Measurements from ENCODE around the gene GNAT2. TPM values are rescaled to one million over a fixed set of nuclear protein-coding genes. Genes with fewer than 3 reads are reported as not detected.

Gene GNAT2
- total RNA-seq, 1 experiment from 2014 or later = 0.11 TPM

DNA sequence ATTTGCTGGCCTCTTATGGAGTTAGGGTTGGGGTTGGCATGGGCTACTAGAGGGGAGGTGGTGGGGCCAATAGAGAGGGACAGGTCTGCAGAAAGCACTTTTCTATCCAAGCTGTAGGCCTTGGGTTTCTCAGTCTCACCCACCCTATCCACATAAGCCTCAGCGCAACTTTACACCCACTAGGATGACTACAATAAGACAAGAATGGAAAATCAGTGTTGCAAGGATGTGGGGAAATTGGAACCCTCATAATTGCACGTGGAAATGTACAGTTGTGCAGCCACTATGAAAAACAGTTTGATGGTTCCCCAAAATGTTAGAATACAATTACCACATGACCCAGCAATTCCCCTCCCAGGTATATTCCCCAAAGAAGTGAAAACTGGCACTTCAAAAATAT is 22.4 kb upstream of the GNAT2 start:
- no peak for DNase-seq (ENCODE audit: low read depth)

DNA sequence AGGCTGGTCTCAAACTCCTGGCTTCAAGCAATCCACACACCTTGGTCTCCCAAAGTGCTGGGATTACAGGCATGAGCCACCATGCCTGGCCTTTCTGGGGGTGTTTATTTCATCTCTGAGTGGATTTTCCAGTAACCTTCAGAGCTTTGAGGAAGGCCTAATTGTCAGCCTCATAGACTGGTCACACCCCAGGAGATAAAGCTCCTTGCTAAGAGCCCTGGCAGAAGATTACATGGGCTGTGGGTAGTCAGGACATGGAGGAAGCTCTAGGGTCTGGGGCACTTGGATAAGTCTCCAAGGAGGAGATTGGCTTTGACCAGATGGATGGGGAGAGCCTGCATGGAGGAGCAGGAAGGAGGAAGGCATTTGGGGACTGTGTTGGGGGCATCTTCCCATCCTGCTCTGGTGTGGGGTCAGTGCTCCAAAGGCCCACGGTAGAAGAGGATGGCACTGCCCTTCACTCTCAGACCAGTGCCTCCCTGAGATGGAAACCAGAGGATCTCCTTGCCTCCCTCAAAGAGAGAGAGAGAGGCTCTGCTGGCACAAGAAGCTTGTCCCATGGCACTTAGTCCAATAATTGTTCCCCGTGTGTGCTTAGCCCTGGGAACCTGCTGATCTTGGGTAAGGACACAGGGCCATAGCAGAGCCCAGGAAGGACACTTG is 21.8 kb upstream of the GNAT2 start:
- no peak for DNase-seq (ENCODE audit: low read depth)

DNA sequence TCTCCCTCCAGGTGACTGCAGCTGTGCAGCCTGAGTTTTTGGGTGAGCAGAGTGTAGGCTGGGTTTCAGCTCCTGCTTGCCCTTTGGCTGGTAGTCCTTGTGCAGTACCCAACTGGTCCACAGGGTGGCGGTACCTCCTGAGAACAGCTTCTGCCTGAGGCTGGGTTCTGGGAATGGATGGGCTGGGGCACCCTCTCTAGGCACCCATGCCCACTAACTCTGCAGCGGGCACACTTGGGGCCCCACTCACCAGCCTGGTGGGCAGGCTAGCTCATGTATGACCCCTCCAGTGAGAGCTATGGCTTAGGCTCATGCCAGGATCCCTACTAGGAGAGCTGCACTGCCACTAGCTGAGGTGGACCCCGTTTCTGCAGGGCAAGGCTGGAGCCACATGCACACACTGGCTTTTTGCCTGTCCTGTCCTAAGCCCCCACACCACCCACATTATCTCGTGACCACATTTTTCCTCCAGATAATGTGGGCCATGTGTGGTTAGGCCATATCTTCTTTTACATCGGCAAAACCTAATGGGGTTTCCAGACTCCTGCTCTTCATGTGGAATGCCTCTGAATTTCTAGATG is 21.0 kb upstream of the GNAT2 start:
- DNase-seq (ENCODE audit: low read depth) = peak; percentile 79

DNA sequence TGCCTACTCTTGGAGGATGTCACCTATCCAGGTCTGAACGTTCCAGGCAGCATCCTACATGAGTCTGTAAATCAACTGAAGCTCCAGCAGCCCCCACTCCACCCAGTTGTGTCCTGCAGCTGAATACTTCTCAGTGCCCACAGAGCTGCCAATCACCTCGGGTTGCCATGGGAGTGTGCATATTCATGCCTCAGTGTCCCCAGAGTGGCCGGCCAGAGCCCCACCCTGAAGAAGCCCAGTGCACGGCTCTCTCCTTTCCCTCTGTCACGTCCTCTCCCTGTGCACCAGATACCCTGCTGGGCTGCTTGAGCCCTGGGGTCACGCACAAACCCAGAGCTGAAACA is 20.4 kb upstream of the GNAT2 start:
- no peak for DNase-seq (ENCODE audit: low read depth)

DNA sequence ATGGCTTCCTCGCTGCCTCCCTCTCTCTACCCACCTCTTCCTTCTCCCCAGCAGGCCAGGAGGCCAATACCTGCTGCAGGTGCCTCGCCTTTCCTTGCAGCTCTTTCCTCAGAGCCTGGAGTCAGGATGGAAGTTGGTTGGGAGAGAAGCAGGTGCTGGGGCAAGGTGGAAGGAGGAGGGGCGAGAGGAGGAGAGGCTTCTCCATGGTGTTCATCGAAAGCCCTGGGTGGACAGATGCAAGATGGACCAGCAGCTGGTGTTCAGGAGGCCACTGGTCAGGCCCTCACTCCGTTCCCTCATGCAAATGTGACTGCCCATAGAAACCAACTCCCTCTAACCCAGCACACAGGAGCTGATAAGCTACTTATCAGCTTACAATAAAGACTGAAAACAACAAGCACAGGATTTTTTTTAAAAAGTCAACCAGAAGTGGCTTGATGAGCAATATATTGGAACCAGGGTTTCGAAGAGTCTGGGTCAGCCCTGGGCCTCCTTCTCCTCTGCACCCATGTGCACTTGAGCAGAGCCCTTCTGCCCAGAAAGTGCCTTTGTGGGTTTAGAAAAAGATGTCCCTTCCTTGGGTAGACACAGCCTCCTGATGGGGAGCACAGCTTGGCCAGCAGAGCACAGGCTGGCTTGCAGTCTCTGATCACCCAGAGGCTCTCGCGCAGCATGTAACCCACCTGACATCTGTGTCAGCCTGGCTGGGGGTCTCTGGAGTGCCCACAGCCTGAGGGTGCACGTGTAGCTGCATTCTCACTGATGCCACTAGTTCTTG is 19.8 kb upstream of the GNAT2 start:
- DNase-seq (ENCODE audit: low read depth) = no peak

DNA sequence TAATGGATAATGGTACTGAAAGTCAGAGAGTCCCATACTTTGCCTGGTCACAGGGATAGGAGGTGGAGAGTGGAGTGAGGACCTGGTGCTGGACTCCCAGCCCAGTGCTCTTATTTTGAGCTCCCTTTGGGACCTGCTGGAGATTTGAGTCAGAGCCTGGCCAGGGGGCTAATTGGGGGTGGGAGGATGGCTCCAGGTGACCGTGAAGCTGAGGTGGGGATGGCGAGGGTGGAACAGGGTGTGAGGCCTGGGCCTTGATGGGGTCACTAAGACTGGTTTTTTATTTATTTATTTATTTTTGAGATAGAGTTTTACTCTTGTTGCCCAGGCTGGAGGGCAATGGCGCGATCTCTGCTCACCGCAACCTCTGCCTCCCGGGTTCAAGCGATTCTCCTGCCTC is 18.0 kb upstream of the GNAT2 start:
- no peak for DNase-seq (ENCODE audit: low read depth)

DNA sequence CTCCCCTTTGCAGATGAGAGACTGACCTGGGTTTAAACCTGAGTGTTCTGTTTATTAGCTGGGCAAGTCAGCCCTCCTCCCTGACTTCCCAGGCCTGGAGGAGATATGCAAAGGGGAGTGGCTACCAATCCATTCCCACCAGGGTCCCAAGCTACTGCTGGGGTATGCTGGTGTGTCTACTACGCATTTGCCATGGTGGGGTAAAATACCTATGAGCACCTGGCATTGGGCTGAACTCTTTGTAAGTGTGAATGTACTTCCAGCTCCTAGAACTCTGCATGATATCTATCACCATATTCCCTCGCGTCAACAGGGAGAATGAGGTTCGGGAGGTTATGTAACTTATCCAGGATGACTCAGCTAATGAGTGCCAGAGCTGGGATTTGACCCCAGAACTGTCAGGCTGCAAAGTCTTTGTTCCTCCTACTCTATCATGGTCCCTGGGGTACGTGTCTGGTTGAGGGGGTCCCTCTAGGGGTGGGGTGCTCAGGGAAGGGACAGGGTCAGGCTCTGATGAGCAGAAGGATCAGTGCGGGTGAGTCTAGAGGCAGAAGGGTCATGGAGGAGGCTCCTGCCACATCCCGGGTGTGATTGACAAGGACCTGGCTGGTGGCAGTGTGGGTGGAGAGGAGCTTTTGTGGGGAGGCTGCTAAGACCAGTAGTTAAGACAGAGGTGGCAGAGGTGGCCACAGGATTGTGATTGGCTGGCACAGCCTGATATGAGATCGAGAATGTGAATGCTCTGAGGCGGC is 17.0 kb upstream of the GNAT2 start:
- peak; percentile 68 for DNase-seq (ENCODE audit: low read depth)

DNA sequence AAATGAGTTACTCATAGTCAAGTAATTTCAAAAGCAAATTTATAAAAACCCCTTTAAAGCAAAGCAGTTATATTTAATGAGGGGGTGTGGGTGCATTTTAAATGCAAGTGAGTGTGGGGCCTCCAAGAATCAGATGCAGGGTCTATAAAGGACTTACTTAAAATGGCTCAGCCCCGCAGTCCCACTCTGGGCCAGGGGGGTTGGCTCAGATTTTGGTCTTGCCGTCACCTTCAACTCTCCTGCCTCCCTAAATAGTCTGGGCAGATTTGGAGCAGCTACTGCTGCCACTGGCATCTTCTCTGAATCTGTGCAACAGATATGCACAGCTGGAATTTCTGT is 16.4 kb upstream of the GNAT2 start:
- DNase-seq (ENCODE audit: low read depth) = no peak

DNA sequence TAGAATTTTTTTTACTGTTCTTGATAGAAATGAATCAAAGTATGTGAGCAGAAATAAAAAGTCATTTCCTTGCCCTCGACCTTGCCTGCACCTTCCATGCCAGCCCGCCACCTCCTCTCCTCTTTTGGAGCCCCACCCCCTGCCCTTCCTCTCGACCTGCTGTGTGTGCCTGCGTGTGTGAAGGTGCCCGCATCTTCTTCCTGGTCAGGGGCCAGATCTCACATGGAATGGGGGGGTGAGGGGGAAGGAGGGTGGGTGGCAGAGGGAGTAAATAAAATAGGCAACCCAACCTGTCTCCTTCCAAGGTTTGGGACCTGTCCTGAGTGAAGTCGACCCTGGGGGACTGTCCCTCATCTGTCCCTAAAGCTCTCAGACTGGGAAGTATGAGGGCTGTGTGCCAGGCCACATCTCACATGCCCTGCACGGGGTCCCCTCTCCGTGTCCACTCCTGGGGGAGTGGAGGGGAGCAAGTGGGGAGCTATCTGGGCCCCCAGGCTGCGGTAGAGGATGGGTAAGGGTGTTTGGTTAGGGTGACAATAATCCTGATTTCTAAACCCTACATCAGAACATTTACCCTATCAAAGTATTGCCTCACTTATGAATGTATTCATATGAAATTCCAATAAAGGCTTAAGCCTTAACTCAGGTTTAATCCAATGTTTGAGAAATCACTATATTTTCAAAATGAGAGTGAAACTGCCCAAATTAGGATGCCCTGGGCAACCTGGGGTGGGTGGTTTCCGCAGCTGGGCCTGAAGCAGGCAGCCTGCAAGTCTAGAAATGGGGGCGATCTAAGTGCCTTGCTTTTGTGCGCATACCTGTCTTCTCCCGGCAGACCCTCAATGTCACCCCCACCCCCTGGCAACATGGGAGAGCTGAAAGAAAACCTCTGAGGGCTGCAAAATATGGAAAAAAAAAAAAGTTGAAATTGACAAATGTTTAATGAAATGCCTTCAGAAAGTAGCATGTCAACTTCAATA is 15.6 kb upstream of the GNAT2 start:
- DNase-seq (ENCODE audit: low read depth) = no peak

DNA sequence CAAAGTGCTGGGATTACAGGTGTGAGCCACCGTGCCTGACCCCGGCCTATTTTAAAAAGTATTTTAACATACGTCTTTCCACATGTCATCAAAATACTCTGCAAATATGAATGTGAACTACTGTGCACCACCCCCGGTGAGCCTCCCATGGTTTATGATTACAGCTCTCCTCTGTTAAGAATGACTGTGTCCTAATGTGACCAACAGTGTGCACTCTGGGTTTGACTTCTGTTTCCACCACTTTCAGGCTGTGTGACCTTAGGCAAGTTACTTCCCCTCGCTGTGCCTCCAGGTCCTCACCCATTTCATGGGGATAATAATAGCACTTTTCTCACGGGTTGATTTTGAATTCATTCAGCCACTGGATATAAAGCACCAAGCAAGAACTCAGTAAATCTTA is 14.9 kb upstream of the GNAT2 start:
- DNase-seq (ENCODE audit: low read depth) = no peak

DNA sequence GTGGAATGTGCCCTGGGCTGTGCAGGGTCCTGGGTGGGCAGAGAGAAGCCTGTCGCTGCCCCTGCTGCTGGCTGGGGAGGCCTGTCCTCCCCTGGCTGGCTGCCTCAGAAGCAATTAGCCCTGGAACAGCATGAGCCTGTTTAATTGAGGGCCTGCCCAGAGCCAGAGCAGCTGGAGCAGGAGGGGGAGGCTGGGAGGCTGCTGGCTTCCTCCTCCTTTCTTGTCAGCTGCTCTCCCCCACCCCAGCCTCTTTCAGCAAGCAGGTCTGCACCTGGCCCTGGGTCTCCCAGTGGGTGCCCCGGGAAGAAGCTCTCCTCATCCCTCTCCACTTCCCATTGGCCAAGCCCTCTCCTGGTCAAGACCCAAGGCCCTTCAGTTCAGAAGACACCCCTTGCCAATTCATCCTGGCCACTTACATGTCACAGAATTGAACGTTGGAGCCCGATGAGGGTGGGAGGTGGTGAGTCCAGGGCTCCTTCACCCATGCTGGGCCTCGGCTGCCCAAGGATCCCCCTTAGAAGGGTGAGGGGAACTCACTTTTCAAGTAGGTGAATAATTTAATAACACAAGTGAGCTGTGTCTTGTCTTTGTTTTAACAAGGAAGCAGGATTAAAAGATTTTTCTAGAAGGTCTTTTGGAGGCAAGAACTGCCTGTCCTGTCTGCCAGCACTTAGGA is 13.4 kb upstream of the GNAT2 start:
- DNase-seq (ENCODE audit: low read depth) = no peak

DNA sequence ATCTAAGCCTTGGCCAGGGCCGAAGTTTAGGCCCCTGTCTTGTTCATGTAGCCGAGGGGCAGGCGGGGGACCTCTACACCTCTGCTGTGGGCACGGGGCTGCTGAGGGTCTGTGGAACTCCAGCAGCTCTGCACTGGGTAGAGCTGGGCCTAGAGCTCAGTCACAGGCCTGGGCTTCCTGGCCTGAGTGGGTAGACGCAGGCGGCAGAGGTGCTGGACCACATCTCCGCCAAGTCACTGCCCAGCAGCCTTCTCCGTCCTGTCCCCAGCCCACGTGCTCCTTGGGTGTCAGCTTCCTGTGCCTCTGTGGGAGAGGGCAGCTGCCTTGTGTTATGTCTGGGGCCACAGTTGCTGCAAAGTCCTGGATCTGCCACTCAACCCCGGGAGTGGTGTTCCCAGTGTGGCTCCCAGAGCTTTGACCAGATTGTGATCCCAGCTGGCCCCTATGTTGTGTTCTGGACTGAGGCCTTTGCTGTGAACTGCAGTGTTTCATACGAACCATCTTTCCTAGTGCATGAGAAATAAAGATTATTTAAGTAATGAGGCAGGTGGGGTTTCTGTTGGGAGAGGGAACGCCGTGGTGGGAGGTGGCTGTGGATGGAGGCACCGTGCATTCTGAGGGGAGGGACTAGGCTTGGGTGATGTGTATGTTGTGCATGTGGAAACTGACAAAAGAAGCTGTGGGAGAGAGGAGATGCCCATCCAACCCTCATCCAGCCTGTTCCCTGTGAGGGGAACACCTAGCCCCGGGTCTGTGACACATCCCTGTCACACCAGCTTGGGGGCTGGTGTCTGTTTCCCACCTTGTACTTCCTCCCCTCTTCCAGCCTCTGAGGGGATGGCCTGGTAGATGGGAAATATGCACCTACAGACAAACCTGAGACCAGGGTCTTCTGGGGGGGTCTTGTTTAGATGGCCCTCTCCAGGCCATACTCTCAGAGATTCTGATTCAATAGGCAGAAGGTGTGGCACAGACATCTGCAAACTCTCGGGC is 12.4 kb upstream of the GNAT2 start:
- no peak for DNase-seq (ENCODE audit: low read depth)

DNA sequence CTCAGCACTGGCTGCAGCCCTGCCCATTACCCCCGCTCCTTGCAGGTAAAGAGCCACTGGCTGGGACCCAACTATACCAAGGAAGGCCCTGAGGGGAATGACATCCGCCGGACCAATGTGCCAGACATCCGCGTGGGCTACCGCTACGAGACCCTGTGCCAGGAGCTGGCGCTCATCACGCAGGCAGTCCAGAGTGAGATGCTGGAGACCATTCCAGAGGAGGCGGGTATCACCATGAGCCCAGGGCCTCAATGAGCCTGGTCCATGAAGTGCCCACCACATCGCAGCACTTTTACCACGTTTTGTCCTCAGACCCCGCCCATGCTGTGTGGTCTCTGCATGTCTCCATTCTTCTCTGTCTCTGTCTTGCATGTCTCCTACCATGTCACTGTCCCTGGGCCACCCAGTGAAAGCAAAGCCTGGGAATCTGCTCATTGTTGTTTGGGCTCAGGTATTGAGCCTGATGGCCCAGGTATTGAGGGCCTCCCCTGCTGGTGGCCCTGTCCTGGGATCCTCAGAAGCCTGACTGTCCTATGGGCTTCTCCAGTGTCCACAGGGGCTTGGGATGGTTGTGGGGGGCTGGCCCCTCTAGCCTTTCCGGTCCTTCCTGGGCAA is 11.6 kb upstream of the GNAT2 start:
- no peak for DNase-seq (ENCODE audit: low read depth)

DNA sequence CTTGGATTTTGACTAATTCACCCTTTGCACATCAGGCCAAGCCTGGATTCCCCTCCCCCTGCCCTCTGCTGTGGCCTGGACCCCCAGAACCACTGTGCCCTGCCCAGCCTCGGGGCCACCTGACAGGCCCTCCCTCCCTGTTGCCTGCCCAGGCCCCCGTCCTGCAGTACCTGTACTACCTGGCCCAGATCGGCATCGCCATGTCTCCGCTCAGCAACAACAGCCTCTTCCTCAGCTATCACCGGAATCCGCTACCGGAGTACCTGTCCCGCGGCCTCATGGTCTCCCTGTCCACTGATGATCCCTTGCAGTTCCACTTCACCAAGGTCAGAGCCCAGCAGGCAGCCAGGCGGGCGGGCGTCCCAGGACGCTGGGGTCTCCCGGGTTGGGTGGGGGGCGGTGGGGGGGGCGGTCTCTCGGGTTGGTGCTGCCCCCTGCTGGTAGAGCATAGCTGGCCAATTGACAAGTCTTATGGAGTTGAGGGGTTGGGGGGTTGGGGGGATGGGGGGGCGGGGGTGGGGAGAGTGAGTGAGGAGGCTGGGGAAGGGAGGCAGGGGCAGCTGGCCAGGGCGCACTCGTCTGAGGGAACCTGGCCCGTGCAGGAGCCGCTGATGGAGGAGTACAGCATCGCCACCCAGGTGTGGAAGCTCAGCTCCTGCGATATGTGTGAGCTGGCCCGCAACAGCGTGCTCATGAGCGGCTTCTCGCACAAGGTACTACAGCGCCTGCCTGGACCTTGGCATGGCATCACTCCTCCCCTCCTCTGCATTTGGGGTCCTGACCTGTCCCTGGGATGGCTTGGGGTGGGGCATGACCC is 10.9 kb upstream of the GNAT2 start:
- DNase-seq (ENCODE audit: low read depth) = no peak

DNA sequence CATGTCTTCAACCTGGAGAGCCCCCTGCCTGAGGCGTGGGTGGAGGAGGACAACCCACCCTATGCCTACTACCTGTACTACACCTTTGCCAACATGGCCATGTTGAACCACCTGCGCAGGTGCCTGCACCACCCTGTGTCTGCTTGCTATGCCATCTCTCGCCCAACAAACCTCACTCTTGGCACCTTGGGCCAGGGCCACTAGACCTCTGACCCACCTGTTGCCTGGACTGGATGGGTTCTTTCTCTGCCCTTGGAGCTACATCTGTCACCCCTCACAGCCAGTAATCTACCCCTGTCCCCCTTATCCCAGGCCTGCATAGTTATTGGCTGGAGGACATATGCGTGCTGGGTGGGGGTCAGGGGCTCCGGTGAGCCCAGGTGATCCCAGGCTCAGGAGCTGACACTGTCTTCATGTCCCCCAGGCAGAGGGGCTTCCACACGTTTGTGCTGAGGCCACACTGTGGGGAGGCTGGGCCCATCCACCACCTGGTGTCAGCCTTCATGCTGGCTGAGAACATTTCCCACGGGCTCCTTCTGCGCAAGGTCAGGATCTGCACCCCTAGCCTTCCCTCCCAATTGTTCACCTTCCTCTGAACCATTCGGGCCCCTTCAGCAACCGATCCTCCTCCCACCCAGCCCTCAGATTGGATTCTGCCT is 10.1 kb upstream of the GNAT2 start:
- DNase-seq (ENCODE audit: low read depth) = no peak

DNA sequence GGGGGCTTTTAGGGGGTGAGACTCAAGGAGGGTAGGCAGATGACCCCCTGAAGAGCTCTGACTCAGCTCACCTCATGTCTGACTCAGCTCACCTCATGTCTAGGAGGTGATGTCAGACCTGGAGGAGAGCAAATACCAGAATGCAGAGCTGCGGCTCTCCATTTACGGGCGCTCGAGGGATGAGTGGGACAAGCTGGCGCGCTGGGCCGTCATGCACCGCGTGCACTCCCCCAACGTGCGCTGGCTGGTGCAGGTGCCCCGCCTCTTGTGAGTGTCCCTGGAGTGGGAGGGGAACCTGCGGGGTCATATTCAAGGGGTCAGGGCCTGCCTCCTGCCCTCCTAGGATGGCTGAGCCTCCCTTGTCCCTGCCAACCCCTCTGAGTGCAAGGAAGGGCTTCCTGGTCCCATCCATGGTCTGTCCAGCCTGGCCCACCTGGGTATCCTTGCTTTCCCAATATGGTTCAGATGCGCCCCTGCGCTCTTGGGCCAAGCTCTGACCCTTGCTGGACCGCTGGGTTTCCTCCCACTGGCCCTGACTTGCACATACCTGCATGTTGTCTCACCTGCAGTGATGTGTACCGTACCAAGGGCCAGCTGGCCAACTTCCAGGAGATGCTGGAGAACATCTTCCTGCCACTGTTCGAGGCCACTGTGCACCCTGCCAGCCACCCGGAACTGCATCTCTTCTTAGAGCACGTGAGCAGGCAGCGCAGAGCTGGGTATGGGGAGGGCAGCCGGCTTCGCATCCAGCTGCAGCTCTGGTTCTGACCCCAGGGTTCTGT is 9.3 kb upstream of the GNAT2 start:
- DNase-seq (ENCODE audit: low read depth) = peak; percentile 91

Data from Daoy (cell line).